SJSA1 (cell line): ENCODE measurements around the gene TRAF3. TPM values are rescaled to one million over a fixed set of nuclear protein-coding genes. Genes with fewer than 3 reads are reported as not detected.
"Not testable (repeated sequence)": the region's sequence is repeated elsewhere in the genome, so short reads cannot be mapped to it uniquely, and the experiment has no call there.

Source experiments
- DNase-seq, 2 experiments: peaks; one replicate each; pipeline ENCODE4 v3.0.0-alpha.2; 2015 to 2020; ENCODE audit warnings: low spot score in 2 of 2, low read depth in 1 of 2
- H3K27ac ChIP-seq: fragments of 250-450 bp; sonication (Bioruptor Pico); 2 replicates; pipeline ENCODE4 v1.5.1; 2020; ENCODE audit warnings: mild to moderate bottlenecking, moderate library complexity
- H3K27me3 ChIP-seq: fragments of 250-450 bp; sonication (Bioruptor Pico); replicated peaks from 2 replicates; pipeline ENCODE4 v1.5.1; 2020; ENCODE audit warnings: mild to moderate bottlenecking, moderate library complexity
- H3K36me3 ChIP-seq: fragments of 250-450 bp; sonication (Bioruptor Pico); 2 replicates; pipeline ENCODE4 v1.5.1; 2020; ENCODE audit warnings: mild to moderate bottlenecking
- H3K4me1 ChIP-seq: fragments of 250-450 bp; sonication (Bioruptor Pico); replicated peaks from 2 replicates; pipeline ENCODE4 v1.6.1; 2021; ENCODE audit warnings: mild to moderate bottlenecking
- H3K4me3 ChIP-seq: fragments of 250-450 bp; sonication (Bioruptor Pico); 2 replicates; pipeline ENCODE4 v1.5.1; 2020; ENCODE audit warnings: mild to moderate bottlenecking
- H3K9me3 ChIP-seq: fragments of 250-450 bp; sonication (Bioruptor Pico); replicated peaks from 2 replicates; pipeline ENCODE4 v1.5.1; 2020; ENCODE audit warnings: mild to moderate bottlenecking
- total RNA-seq: library from RNA; depleted of rRNA; stranded (reverse); fragments of >200 nt; shearing (Covaris generic); gene quantifications from 2 replicates; pipeline ENCODE4 v1.2.3, GENCODE V29; 2014

The TRAF3 gene
- total RNA-seq, 1 experiment from 2014 or later = 24.2 TPM

DNA sequence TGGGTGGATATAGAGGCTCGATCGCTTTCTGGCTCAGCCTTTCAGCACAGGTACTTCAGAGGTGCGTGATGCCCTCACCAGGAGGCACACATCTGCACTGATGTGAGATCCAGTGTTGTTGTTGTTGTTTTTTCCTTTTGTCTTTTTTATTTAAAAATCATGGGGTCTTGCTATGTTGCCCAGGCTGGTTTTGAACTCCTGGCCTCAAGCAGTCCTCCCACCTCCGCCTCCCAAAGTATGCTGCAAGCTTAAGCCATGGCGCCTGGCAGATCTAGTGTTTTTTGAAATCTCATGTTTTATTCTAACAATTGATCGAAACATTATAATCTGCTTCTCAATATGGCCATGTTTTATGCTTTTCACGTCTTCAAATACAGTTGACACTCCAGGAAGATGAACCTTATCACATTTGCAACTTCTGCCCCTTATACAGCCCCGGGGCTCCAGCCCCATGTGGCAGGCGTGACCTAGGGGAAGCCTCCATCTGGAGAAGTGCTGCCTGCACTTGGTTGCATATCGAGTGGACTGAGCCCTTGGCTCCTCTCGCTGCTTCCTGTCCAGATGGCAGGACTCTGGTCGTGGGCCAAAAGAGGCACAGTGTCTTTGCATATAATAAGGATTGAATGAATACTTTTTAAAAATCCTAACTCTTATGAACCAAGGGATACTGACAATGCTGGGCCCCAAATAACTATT is 71.7 kb downstream of the TRAF3 start:
- Histone ChIP-seq H3K9me3 (no peaks in the 10 kb centered on the region), H3K36me3 (no peaks in the 10 kb centered on the region), H3K4me1 (peaks cover 15% of the 10 kb centered on the region), H3K27ac (no peak overlapping the region), H3K27me3 (no peaks in the 10 kb centered on the region), H3K4me3 (no peak overlapping the region)
- DNase-seq = no peak

DNA sequence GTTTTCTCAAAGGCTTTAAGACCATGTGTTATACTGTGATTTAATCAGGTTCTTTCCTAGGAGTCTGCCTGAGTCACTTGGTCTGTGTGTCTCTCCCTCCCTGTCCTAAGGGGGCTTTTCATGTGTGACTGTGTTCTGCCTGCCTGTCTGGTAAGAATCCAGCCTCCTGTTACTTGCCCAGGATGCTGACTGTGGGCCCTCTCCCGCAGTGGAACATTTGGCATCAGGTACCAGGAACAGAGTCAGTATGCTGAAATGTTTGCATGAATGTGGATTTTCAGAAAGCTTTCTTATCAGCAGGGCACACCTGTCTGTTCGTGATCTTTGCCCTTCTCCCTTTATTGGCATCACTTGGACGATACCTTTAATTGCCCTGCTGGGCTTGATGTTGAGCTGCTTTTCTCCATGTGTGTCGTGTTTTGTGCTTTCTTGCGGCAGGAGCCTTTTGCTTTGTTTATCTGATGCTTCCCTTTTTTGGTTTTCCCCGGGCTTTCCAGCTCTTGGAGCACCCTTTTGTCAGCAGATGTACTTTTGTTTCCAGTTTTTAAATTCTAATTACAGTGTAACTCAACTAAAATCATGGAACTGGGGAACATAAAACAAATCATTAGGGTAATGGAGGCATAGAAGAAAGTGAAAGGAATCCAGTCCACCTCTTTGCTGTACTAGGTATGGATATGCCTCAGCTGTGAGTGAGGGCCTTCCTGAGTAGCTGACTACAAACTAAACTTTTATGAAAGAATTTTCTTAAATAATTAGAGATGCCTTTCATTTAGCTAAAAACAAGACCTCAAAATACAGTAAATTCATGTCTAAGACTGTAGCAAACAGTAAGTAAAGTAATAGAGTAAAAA is 72.5 kb downstream of the TRAF3 start:
- H3K4me3 ChIP-seq = no peak overlapping the region
- DNase-seq = peak in 1 of 2 experiments; percentile 22
- no peaks in the 10 kb centered on the region for H3K9me3 ChIP-seq
- H3K4me1 ChIP-seq = peaks cover 15% of the 10 kb centered on the region
- no peak overlapping the region for H3K27ac ChIP-seq
- no peaks in the 10 kb centered on the region for H3K27me3 ChIP-seq
- no peaks in the 10 kb centered on the region for H3K36me3 ChIP-seq

DNA sequence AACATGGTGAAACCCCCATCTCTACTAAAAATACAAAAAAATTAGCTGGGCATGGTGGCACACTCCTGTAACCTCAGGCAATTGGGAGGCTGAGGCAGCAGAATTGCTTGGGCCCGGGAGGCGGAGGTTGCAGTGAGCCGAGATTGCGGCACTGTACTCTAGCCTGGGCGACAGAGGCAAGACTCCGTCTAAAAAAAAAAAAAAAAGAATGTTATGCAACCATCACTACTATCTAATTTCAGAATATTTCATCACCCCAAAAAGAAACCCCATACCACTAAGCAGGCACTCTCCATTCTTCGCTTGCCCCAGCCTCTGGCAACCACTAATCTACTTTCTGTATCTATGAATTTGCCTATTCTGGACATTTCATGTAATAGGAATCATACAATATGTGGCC is 76.4 kb downstream of the TRAF3 start:
- no peak for DNase-seq
- H3K36me3 ChIP-seq = peaks cover 4% of the 10 kb centered on the region; the same call in 1 of the 2 replicates
- no peaks in the 10 kb centered on the region for H3K9me3 ChIP-seq
- H3K27me3 ChIP-seq = no peaks in the 10 kb centered on the region
- H3K4me1 ChIP-seq = peaks cover 15% of the 10 kb centered on the region
- no peak overlapping the region for H3K4me3 ChIP-seq
- no peak overlapping the region for H3K27ac ChIP-seq

DNA sequence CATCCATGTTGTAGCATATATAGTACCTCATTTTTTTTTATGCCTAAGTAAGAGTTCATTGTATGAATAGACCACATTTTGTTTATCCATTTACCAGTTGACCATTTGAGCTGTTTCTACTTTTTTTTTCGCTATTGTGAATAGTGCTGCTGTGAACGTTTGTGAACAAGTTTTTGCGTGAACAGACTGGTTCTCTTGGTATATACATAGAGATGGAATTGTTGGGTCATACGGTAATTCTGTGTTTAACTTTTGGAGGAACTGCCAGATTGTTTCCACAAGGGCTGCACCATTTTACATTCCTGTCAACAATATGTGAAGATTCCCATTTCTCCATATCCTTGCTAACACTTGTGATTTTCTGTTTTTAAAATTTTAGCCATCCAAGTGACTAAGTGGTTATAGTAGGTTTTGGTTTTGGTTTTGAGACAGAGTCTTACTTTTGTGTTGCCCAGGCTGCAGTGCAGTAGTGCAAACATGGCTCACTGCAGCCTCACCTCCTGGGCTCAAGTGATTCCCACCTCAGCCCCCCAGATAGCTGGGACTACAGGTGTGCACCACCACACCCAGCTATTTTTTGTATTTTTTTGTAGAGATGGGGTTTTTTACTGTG is 76.9 kb downstream of the TRAF3 start:
- Histone ChIP-seq H3K27ac (no peak overlapping the region), H3K36me3 (peaks cover 4% of the 10 kb centered on the region; the same call in 1 of the 2 replicates), H3K4me1 (peaks cover 11% of the 10 kb centered on the region), H3K27me3 (no peaks in the 10 kb centered on the region), H3K4me3 (no peak overlapping the region), H3K9me3 (no peaks in the 10 kb centered on the region)
- DNase-seq = no peak

DNA sequence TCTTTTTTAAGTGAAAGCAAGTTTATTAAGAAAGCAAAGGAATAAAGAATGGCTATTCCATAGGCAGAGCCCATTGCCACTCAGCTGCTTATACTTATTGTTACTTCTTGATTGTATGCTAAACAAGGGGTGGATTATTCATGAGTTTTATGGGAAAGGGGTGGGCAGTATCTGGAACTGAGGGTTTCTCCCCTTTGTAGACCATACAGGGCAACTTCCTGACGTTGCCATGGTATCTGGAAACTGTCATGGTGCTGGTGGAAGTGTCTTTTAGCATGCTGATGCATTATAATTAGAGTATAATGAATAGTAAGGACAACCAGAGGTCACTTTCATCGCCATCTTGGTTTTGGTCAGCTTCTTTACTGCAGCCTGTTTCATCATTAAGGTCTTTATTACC is 78.9 kb downstream of the TRAF3 start:
- Histone ChIP-seq H3K27ac (no peak overlapping the region), H3K36me3 (peaks cover 4% of the 10 kb centered on the region; the same call in 1 of the 2 replicates), H3K4me1 (no peaks in the 10 kb centered on the region), H3K4me3 (no peak overlapping the region), H3K27me3 (no peaks in the 10 kb centered on the region), H3K9me3 (no peaks in the 10 kb centered on the region)
- DNase-seq = no peak

DNA sequence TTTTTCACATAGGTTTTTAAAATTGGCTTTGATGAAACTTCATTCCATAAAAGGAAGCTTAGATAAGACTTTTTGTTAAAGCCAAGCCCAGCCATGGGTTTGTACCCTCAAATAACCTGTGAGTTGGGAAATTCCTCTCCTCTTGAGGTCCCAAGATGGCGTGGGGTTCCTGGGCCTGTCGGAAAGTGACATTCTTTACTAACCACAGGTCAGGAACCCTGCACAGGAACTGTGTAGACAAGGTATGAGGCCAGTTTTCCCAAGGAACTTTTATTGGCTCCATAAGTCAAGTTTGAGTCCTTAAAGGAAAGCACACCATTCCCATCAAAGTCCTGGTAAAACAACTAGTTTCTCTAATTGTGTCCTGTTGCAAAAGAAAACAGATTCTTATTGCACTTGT is 80.2 kb downstream of the TRAF3 start:
- Histone ChIP-seq H3K4me3 (no peak overlapping the region), H3K9me3 (no peaks in the 10 kb centered on the region), H3K27me3 (no peaks in the 10 kb centered on the region), H3K4me1 (no peaks in the 10 kb centered on the region), H3K27ac (no peak overlapping the region), H3K36me3 (peaks cover 4% of the 10 kb centered on the region; the same call in 1 of the 2 replicates)
- DNase-seq = no peak

DNA sequence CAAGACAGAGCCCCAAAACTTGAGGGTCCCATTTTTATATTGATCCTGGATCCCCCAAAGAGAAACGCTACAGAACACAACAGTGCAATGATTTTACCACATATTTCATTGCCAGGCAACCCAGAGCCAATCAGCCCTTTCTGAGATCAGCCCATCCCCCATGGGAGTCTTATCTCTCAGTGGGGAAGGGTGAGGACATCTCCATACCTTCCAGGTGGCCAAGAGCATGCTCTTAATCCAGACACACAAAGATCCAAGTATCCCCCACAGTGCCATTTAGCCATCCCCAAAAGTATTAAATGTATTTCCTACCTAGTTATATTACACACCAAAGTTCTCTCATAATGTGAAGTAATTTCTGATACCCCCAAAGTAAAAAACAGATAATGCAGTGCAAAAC is 82.7 kb downstream of the TRAF3 start:
- Histone ChIP-seq H3K27me3 (no peaks in the 10 kb centered on the region), H3K9me3 (no peaks in the 10 kb centered on the region), H3K27ac (no peak overlapping the region), H3K36me3 (peaks cover 6% of the 10 kb centered on the region; the same call in 1 of the 2 replicates), H3K4me1 (0 out of 2 replicates have a peak, but pooled peaks cover 3% of the 10 kb centered on the region), H3K4me3 (no peak overlapping the region)
- DNase-seq = no peak

DNA sequence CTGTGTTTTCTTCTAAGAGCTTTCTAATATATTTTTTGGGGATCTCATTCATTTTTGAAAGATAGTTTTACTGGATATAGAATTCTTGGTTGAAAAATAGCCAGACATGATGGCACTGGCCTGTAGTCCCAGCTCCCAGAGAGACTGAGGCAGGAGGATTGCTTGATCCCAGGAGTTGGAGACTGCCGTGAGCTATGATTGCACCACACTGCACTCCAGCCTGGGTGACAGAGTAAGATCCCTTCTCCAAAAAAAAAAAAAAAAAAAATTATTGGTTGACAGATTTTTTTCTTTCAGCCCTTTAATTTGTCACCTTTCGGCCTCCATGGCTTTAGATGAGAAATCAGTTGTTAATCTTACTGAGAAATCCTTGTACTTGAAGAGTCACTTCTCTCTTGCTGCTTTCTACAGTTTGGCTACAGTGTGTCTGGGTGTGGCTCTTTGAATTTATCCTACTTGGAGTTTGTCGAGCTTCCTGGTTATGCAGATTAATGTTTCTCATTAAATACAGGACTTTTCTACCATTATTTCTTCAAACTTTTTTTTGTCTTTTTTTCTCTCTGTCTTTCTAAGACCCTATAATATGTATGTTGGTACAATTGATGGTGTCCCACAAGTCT is 85.0 kb downstream of the TRAF3 start:
- Histone ChIP-seq H3K36me3 (peaks cover 12% of the 10 kb centered on the region), H3K4me3 (no peak overlapping the region), H3K4me1 (0 out of 2 replicates have a peak, but pooled peaks cover 3% of the 10 kb centered on the region), H3K27me3 (no peaks in the 10 kb centered on the region), H3K9me3 (no peaks in the 10 kb centered on the region), H3K27ac (no peak overlapping the region)
- no peak for DNase-seq

DNA sequence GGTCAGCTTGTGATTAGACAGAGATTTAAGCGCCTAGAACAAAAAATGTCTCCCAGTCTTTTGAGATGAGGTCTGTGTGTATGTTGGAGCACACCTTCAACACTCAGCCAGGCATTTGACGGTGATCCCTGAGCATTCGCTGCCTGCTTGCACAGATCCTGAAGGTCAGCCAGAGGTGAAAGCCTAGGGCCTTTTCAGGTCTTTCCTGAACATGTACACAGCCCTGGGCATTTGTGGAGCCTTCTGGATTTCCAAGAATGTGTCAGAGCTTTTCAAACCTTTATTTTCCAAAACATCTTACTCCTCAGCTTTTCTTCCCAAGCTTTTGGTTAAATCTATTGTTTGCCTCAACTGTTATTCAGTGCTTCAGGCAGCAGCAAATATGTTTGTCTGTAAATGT is 86.1 kb downstream of the TRAF3 start:
- no peak for DNase-seq
- Histone ChIP-seq H3K4me1 (0 out of 2 replicates have a peak, but pooled peaks cover 3% of the 10 kb centered on the region), H3K27ac (no peak overlapping the region), H3K4me3 (no peak overlapping the region), H3K27me3 (no peaks in the 10 kb centered on the region), H3K9me3 (no peaks in the 10 kb centered on the region), H3K36me3 (peaks cover 8% of the 10 kb centered on the region)

DNA sequence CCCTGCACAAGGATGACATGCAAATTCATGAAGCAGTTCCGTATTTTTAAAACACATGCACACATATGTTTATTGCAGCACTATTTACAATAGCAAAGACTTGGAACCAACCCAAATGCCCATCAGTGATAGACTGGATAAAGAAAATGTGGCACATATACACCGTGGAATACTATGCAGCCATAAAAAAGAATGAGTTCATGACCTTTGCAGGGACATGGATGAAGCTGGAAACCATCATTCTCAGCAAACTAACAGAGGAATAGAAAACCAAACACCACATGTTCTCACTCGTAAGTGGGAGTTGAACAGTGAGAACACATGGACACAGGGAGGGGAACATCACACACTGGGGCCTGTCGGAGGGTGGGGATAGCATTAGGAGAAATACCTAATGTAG is 88.7 kb downstream of the TRAF3 start:
- DNase-seq, H3K9me3 ChIP-seq, H3K27ac ChIP-seq, H3K27me3 ChIP-seq, H3K4me1 ChIP-seq, H3K4me3 ChIP-seq: not testable (repeated sequence)
- peaks cover 20% of the 10 kb centered on the region for H3K36me3 ChIP-seq

DNA sequence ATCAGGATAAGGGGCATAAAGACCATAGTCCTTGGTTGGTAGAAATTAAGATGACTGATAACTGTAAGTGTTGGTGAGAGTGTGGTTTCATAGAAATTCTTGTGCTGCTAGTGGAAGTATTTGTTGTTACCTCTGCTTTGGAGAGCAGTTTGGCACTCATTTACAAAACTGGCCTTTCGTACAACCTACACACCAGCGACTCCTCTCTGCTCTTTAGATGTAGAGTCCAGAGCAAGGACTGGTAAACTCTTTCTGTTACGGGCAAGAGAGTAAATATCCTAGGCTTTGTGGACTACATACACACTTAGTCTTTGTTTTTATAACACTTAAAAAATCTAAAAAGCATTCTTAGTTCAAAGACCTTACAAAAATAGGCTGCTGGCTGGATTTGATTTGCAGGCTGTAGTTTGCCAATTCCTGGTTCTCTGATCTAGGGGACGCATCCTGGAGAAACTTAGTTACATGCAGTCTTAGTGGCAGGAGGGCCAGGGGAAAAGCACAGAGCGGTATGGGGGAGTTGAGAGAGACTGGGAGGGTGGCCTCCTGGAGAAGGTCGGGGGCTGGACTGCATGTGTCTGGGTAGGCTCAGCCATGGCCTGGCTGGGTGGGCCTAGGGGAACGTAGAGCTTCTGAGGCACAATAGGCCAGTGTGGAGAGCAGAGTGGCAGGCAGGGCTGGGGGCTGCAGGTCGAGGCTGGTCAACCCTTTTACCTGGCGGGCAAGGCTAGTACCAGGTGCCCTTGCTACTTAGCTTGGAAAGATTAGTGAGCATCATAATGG is 89.9 kb downstream of the TRAF3 start:
- no peaks in the 10 kb centered on the region for H3K27me3 ChIP-seq
- peaks cover 31% of the 10 kb centered on the region for H3K36me3 ChIP-seq
- H3K9me3 ChIP-seq = no peaks in the 10 kb centered on the region
- no peak for DNase-seq
- H3K27ac ChIP-seq = no peak overlapping the region
- 0 out of 2 replicates have a peak, but pooled peaks cover 3% of the 10 kb centered on the region for H3K4me1 ChIP-seq
- H3K4me3 ChIP-seq = no peak overlapping the region

DNA sequence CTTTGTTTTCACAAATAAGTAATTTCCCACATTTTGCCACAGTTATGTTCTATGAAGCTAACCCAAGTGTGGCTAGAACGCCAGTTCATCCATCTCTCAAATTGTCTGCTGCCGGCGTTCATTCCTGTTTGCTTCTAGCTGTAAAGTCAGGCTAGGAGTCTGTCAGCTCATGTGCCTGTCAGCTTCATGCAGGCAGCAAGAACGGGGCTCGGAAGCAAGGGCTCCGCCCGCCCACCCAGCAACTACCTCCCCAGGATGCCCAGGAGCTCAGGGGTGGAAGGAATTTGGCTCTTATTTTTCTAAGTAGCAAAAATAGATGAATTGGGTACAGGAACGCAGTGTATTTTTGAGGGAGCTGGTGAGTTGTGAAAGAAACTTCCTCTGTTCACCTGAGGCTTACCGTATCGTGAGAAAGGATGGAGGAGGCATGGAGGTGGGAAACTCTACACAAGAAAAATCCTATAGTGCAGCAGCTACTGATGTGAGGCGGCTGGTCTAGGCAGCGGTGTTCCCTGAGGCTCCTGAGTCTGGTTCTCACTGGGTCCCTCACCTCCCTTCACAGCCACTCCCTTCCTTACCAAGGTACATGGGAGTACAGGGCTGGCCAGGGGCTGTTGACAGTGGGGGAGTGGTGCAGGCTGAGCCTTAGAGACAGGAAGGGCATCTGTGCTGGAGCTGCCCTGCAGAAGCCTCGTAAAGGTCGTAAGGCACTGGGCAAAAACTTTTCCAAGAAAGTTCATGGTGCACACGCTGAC is 90.8 kb downstream of the TRAF3 start:
- Histone ChIP-seq H3K4me3 (no peak overlapping the region), H3K27me3 (no peaks in the 10 kb centered on the region), H3K4me1 (0 out of 2 replicates have a peak, but pooled peaks cover 3% of the 10 kb centered on the region), H3K36me3 (peaks cover 32% of the 10 kb centered on the region), H3K9me3 (no peaks in the 10 kb centered on the region), H3K27ac (no peak overlapping the region)
- no peak for DNase-seq
